Endothelial cell of hepatic sinusoid (primary cell): ENCODE data around the gene ZMYND8.

ENCODE experiments used
- in situ Hi-C: cut with HindIII; loops from 2 replicates; pipeline ENCODE4 v1.10.0; 2017; ENCODE audit warnings: low sequenced_read_pairs

The ZMYND8 gene

GRCh38 chr20:47235853-47236638, 120.5 kb downstream of the ZMYND8 start:
- in situ Hi-C loops = no loop called here

- in situ Hi-C loops = no loop called here
Observed at GRCh38 chr20:47235111-47235510, 121.4 kb downstream of the ZMYND8 start.

GRCh38 chr20:47233333-47234188, 122.9 kb downstream of the ZMYND8 start:
- in situ Hi-C loops = no loop called here

GRCh38 chr20:47232518-47232917, 124.0 kb downstream of the ZMYND8 start:
- in situ Hi-C loops = no loop called here

GRCh38 chr20:47231382-47232039, 125.0 kb downstream of the ZMYND8 start:
- in situ Hi-C loops = no loop called here

- in situ Hi-C loops = no loop called here
Observed at GRCh38 chr20:47230811-47231256, 125.7 kb downstream of the ZMYND8 start.

GRCh38 chr20:47228654-47229053, 127.8 kb downstream of the ZMYND8 start:
- in situ Hi-C loops = loop anchor here (5.0 kb wide), 1 partner anchor 44 kb away; no protein-coding TSS in a partner anchor

- in situ Hi-C loops = loop anchor here (5.0 kb wide), 1 partner anchor 45 kb away; no protein-coding TSS in a partner anchor
Observed at GRCh38 chr20:47227576-47227975, 128.9 kb downstream of the ZMYND8 start.

- in situ Hi-C loops = loop anchor here (5.0 kb wide), 1 partner anchor 45 kb away; no protein-coding TSS in a partner anchor
Observed at GRCh38 chr20:47227119-47227518, 129.4 kb downstream of the ZMYND8 start.

GRCh38 chr20:47225458-47225857, 131.0 kb downstream of the ZMYND8 start:
- in situ Hi-C loops = loop anchor here (5.0 kb wide), 1 partner anchor 47 kb away; no protein-coding TSS in a partner anchor

GRCh38 chr20:47224857-47225256, 131.6 kb downstream of the ZMYND8 start:
- in situ Hi-C loops = loop anchor here (5.0 kb wide), 1 partner anchor 47 kb away; no protein-coding TSS in a partner anchor

- in situ Hi-C loops = no loop called here
Observed at GRCh38 chr20:47224300-47224791, 132.2 kb downstream of the ZMYND8 start.

- in situ Hi-C loops = no loop called here
Observed at GRCh38 chr20:47223896-47224295, 132.6 kb downstream of the ZMYND8 start.

GRCh38 chr20:47222468-47223119, 133.9 kb downstream of the ZMYND8 start:
- in situ Hi-C loops = no loop called here

- in situ Hi-C loops = no loop called here
Observed at GRCh38 chr20:47221036-47221625, 135.4 kb downstream of the ZMYND8 start.

GRCh38 chr20:47220161-47220582, 136.3 kb downstream of the ZMYND8 start:
- in situ Hi-C loops = no loop called here

GRCh38 chr20:47217482-47218446, 138.7 kb downstream of the ZMYND8 start:
- in situ Hi-C loops = no loop called here

- in situ Hi-C loops = no loop called here
Observed at GRCh38 chr20:47216819-47217410, 139.6 kb downstream of the ZMYND8 start.
